Lower leg skin (tissue), 4 donors: ENCODE results near the gene UACA. TPM values are rescaled to one million over a fixed set of nuclear protein-coding genes. Genes with fewer than 3 reads are reported as not detected.
"Not testable (repeated sequence)": the region's sequence is repeated elsewhere in the genome, so short reads cannot be mapped to it uniquely, and the experiment has no call there.

ENCODE experiments used
- DNase-seq, 2 donors: peaks; one replicate each; pipeline ENCODE4 v3.0.0-alpha.2; 2019; ENCODE audit warnings: low spot score in 2 of 2
- H3K4me3 ChIP-seq: fragments of 200-600 bp; sonication (generic); 2 replicates; pipeline ENCODE4 v1.5.1; 2017; ENCODE audit warnings: mild to moderate bottlenecking, low read depth; ENCODE audit not compliant: poor library complexity, severe bottlenecking
- POLR2A ChIP-seq, 2 donors: fragments of 450-650 bp; IDR thresholded peaks; one replicate each; pipeline ENCODE4 v1.6.1; 2016 to 2017; ENCODE audit warnings: antibody characterized with exemption in 2 of 2, mild to moderate bottlenecking in 1 of 2, moderate library complexity in 1 of 2
- WGBS, 2 donors: methylation state at CpG; one replicate each; pipeline ENCODE4 v1.1.5; 2018; 5-methylcytosine and 5-hydroxymethylcytosine counted together
- intact Hi-C: fragments of 100-400 bp; cut with DNase I; formaldehyde crosslinking; loops from one replicate; pipeline ENCODE4 v1.15.0; 2023; ENCODE audit warnings: low total_unique reads
- total RNA-seq, 4 donors: library from RNA; depleted of rRNA; stranded (reverse); fragments of >200 nt; gene quantifications; one replicate each; pipeline ENCODE4 v1.1.0, GENCODE V29; 2016
- TF ChIP-seq, protein P1 (sequence below), 3 donors: fragments of 450-650 bp; IDR thresholded peaks; one replicate each; pipeline ENCODE4 v1.5.1; 2016; ENCODE audit warnings: antibody characterized with exemption in 3 of 3, mild to moderate bottlenecking in 3 of 3, moderate library complexity in 2 of 3

UACA gene
- 10 to 100 TPM; 37.8 to 47.3 (median 42.1) TPM for total RNA-seq

DNA sequence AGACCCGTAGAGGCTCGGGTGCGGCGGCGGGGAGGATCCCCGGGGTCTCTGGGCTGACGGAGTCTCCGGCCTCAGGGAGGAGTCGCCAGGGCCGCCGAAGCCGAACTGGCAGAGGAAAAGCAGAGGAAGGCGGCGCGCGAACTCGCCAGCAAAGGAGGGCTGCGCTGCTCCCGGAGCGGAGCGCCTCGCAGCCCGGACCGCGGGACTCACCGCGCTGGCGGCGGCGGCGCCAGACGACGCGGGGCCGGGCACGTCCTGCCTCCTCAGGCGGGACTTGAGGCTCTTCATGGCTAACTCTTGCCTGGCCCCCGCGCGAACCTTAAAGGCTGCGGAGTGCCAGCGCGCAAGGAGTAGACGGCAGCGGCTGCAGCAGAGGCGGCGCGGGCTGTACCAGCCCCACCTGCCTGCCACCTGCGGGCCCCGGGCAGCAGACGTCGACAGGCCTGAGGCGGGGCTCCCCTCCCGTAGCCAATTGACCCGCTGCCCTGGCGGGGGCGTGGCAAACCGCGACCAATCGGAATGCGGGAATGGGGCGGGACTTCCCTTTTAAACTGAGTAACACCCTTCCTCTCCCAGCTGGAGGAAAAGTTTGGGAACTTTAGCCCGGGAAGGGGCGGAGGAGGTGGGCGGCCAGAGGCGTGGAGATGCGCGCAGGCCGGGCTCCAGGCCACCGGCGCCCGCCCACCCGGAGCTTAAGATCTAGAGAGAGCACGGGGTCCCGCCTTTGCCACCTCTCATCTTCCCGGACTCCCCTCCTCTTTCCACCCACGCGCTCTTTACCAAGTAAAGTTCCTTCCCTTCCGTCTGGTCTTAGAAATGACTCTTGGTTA, at the start of gene UACA:
Gene UACA, minus strand, starts transcription at position 439 of the 830 bp plus-strand sequence. Its CDS starts 151 bp downstream, at position 288.
- 0% methylated on average over 55 to 70 of the region's 79 CpGs for WGBS, 2 donors
- TF ChIP-seq, protein P1, sequence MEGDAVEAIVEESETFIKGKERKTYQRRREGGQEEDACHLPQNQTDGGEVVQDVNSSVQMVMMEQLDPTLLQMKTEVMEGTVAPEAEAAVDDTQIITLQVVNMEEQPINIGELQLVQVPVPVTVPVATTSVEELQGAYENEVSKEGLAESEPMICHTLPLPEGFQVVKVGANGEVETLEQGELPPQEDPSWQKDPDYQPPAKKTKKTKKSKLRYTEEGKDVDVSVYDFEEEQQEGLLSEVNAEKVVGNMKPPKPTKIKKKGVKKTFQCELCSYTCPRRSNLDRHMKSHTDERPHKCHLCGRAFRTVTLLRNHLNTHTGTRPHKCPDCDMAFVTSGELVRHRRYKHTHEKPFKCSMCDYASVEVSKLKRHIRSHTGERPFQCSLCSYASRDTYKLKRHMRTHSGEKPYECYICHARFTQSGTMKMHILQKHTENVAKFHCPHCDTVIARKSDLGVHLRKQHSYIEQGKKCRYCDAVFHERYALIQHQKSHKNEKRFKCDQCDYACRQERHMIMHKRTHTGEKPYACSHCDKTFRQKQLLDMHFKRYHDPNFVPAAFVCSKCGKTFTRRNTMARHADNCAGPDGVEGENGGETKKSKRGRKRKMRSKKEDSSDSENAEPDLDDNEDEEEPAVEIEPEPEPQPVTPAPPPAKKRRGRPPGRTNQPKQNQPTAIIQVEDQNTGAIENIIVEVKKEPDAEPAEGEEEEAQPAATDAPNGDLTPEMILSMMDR (IDR thresholded peaks at IDR 0.05): no peak
- peak in 1 of 2 donors; percentile 88 for TF ChIP-seq POLR2A (IDR thresholded peaks at IDR 0.05)

GRCh38 chr15:70812827-70813364, 49.5 kb upstream of the UACA start:
- 89% methylated on average over 4 of the region's 4 CpGs for WGBS, 2 donors
- TF ChIP-seq, protein P1 (IDR thresholded peaks at IDR 0.05): no peak
- no peak for TF ChIP-seq POLR2A (IDR thresholded peaks at IDR 0.05)
- intact Hi-C loops: loop anchor here (5.0 kb wide), 1 partner anchor 131 kb away; no protein-coding TSS in a partner anchor
- H3K4me3 ChIP-seq: no peak overlapping the region
- DNase-seq: no peak

More for the DNA sequence above, at the start of gene UACA:
- peak within 1 kb of the TSS; percentile 80 for H3K4me3 ChIP-seq
- intact Hi-C loops: no loop called here
- DNase-seq: peak; percentile 96 to 99

DNA sequence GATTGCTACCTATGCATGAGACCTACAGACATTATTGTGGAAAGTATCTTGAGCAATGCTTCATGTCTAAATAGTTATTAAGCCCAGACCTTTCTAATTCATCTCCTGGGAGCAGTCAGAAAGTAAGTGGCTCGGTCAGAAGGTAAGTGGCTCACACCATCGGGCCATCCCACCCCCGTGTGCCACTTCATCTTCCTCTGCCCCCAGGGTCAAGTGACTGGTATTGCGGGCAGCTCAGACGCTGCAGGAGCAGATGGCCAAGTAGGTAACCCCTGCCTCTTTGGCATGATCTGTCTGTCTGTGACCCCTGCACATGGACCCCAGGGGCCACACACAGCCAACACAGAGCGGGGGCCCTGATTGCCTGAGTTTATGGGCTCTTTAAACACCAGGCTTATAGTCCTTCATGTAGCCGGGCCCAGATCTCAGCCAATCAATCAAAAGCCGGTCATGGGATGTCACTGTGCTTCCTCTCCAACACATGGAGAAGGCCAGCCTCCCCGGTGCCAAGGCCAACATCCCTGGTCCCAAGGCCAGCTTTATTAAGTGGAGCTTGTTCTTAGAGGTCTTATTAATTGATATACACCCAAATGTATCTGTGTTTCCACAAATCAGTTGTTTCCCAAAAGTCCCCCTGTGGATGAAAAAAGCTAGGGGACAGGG, 47.7 kb upstream of the UACA start:
- intact Hi-C loops: loop anchor here (5.0 kb wide), 1 partner anchor 129 kb away; no protein-coding TSS in a partner anchor
- TF ChIP-seq, protein P1 (IDR thresholded peaks at IDR 0.05): no peak
- TF ChIP-seq POLR2A (IDR thresholded peaks at IDR 0.05): no peak
- DNase-seq: peak in 1 of 2 donors; percentile 79
- 73 to 76% methylated on average over 9 of the region's 9 CpGs for WGBS, 2 donors
- no peak overlapping the region for H3K4me3 ChIP-seq

DNA sequence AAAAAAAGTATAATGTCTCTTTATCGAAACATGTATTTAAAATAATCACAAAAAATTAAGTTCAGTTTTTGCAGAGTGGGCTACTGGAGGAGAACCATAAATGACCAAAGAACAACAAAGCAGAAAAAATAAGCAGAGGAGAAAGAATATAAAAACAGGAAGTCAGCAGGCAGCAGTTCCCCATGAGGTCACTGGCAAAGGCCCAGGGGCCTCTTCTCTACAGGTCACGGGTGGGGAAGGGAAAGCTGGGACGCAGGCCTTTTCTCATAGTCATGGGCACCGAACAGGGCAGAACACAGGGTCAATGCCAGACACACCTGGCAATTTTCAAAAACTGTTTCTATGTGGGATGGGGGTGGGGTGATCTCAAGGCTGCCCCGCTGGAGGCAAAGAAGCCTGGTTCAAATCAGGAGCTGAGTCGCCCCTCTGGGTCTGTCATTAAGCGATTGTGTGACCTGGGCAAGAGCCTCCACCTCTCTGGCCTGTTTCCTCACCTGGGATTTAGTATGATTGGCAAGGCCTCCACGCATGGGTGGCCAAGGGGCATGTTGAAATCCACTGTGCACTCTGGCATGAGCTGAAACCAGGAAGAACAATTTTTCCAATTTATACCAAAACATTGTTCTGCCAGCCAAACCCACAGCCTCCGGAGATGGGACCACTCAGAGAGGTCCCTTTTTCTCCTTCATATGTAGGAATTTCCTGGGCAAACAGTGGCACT, 43.8 kb upstream of the UACA start:
- TF ChIP-seq, protein P1 (IDR thresholded peaks at IDR 0.05): no peak
- TF ChIP-seq POLR2A (IDR thresholded peaks at IDR 0.05): no peak
- H3K4me3 ChIP-seq: no peak overlapping the region
- intact Hi-C loops: no loop called here
- WGBS, 2 donors: 69 to 72% methylated on average over 9 of the region's 9 CpGs
- peak; percentile 62 to 91 for DNase-seq

- H3K4me3 ChIP-seq, intact Hi-C loops: not testable (repeated sequence)
- DNase-seq: peak in 1 of 2 donors; percentile 76
- WGBS, 2 donors: 93 to 94% methylated on average over 9 of the region's 9 CpGs
These were observed 41.0 kb upstream of the UACA start for GRCh38 chr15:70804388-70804787.
